GM18868 (cell line): ENCODE results near the gene GPR137B.
"Not testable (repeated sequence)": the region's sequence is repeated elsewhere in the genome, so short reads cannot be mapped to it uniquely, and the experiment has no call there.

Experiments
- ATAC-seq: cut with Tn5 transposase; IDR thresholded peaks from one replicate; pipeline ENCODE4 v1.9.1; 2021; ENCODE audit warnings: mild to moderate bottlenecking, moderate library complexity; ENCODE audit not compliant: unreplicated experiment

The GPR137B gene

GRCh38 chr1:236144033-236144432 lies 1.7 kb downstream of the GPR137B start:
- ATAC-seq, result no peak

GRCh38 chr1:236144446-236145150 lies 2.3 kb downstream of the GPR137B start:
- ATAC-seq, result no peak

GRCh38 chr1:236147068-236147467 lies 4.7 kb downstream of the GPR137B start:
- no peak for ATAC-seq

DNA sequence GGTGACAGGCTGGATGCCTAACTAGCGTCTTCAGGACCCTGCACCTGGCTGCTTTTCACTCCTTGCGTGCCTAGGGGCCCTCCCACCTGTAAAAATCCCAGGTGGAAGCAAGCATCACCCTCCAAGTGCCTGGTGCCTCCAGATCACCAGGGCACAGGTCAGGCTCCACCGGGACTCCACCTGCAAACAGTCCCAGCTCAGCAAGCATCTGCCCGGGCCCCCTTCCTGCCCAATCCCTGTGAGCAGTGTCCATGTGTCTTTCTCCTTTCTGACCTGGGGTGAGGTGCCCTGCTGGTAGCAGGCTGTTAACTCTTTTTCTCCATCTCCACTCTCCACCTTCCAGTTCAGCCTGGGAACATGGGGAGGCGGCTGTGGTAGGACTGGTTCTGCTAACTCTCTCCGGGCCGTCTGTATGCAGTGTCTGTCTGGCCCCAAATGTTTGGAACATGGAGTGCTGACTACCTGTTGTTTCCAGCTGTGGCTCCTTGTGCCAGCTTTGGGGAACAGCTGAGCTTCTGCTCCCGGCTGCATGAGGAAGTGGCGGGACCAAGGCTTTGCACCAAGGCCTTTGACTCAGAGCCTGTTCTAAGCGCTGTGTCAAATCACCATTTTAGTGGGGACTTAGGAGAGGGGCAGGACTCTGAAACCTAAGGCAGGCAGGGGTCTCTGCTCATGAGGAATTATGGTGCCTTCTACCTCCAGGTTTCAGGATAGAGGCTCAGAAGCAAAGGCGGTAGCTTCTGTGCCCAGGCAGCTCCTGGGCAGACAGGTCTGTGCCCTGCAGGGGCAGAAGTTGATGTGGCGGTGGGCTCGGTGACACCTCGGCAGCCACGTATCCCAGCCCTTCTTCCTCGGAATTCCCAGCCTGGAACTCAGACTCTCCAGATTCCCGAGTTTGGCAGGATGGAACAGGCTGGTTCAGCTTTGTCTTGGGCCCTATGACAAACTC lies 5.5 kb downstream of the GPR137B start:
- no peak for ATAC-seq

- no peak for ATAC-seq
Observed at GRCh38 chr1:236148470-236148845, 6.1 kb downstream of the GPR137B start.

DNA sequence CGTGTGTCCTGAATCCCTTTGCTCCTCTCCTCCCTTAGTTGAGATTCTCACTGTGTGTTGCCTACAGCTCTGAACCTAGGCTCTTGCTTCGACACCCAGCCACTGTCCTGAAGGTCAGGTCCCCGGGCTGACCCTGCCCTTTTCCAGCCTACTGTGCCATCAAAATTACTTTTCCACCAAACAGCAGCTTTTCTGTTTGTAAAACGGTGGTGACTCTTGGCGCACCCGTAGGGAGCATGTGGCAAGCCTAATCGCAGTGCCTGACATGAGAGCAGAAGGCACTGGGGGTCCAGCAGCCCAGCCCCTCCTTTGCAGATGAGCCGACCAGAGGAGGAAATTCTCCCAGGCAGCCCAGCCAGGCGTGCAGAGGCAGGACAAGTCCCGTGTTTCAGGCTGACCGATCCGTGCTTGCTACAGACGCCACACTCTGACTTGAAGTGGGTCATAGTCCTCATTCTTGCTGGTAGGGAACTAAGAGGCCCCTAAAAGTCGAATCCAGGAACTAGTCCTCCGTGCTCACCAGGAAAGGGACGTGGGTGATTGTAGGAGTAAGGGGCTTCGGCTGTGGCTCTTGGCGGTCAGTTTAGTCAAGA lies 6.8 kb downstream of the GPR137B start:
- ATAC-seq, result no peak

GRCh38 chr1:236149696-236150228 lies 7.4 kb downstream of the GPR137B start:
- ATAC-seq, result no peak

DNA sequence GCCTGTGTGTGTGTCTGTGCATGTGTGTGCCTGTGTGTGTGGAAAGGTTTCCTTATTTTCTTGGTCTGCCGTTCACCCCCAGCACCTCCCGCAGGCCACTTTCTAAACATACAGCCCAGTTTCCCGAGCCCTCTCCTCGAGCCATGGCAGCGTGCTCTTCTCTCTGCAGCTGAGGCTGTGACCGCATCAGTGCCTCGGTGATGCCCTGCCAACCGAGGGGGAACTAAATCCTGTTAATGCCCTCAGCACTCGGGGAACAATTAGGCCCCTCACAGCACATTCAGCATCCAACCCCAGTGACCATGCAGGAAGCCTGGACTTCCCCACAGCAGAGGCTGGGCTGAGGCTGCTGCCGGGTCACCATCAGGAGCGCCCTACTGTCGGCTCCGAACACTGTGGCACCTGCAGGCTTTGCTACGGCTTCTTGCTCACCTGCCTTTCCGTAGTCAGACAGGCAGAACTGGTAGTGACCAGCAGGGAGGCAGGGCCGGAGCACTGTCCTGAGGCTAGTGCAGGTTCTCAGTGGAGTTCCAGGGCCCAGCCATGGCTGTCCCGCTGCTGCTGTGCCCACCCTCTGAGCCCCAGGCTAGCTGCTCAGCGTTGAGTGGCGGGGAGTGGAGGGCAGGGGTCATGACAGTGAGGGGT lies 8.1 kb downstream of the GPR137B start:
- no peak for ATAC-seq

GRCh38 chr1:236150986-236151385 lies 8.6 kb downstream of the GPR137B start:
- ATAC-seq, result no peak

GRCh38 chr1:236151739-236152424 lies 9.5 kb downstream of the GPR137B start:
- no peak for ATAC-seq

GRCh38 chr1:236154126-236154525 lies 11.8 kb downstream of the GPR137B start:
- ATAC-seq, result no peak

DNA sequence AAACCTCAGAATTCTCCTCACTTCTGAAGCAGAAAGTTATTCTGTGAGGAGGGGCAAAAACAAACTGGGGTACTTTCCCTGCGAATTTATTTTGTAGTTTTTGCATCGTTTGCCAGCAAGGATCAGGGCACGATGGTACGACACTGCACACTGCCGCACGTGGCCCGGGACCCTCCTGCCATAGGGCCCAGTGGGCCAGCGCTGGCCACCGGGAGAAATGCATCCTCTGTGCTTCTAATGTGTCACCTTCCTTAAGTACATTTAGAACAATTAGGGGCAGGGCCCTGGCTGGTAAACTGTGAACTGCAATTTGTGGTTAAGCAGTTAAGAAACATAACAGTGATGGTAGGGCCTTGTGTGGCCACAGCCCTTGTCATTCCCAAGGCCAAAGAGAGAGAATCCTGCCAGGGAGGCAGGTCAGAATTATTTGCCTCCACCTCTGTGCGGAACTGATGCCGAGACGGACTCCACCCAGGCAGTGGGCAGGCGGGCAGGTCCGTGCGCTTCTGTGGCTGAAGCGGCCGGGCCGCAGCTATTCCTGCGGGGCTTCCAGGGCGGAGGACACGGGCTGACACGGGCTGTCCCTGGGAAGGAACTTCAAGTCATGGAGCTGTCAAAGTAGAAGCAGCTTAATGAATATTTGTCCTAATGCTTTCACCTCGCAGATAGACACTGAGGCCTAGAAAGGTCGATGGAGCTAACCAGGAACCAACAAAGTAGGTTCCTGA lies 12.5 kb downstream of the GPR137B start:
- ATAC-seq, result no peak

DNA sequence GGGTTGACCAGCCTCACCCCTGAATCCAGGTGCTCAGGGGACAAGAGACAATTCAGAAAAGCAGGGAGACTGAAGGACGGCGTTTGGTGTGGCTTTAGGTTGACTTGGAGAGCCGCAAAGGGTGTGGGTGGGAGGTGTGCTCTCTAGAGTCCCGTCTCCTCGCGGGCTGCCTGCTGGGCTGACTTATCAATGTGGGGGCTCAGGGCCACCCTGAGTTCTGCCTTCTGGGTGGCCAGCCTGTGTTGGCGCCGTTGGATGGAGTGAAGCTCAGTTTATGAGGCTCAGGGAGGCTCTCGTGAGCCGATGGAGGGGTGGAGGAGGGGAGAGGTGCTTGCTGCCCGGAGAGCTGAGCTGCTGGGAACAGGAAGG lies 13.0 kb downstream of the GPR137B start:
- no peak for ATAC-seq

- ATAC-seq, result no peak
Observed at GRCh38 chr1:236155841-236156503, 13.6 kb downstream of the GPR137B start.

DNA sequence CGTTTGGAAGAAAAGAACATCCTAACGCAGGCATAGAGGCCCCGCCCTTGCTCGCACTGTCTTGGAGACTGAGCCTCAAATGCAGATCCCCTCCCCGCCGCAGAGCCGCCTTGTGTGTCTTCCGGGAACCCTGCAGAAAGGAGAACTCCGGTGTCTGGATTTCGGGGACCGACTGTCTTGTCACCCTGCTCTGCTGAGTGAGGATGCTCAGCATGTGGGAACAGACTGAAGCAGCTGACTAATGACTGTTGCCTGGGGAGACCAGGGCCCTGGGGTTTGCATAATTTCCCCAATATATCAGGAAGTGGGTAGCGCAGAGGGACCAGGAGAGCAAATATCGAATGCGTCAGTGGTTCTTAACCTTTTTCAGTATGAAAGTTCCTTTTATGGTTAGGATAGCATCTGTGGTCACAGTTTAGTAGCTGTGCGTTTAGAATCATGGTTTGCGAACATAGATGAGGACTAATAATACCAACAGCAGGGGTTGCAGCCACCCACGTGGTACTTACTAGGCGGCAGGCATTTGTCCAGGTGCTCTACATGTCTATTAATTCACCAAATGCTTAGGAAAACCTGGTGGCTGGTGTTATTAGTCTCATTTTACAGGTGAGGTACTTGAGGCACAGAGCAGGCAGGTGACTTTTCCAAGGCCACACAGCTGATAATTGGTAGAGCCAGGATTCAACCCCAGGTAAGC lies 14.3 kb downstream of the GPR137B start:
- peak; percentile 80 for ATAC-seq

GRCh38 chr1:236158072-236158471 lies 15.7 kb downstream of the GPR137B start:
- not testable (repeated sequence) for ATAC-seq

GRCh38 chr1:236158719-236159118 lies 16.4 kb downstream of the GPR137B start:
- no peak for ATAC-seq

GRCh38 chr1:236159704-236160539 lies 17.6 kb downstream of the GPR137B start:
- peak; percentile 43 for ATAC-seq
